ENCODE measurements around the gene ITGAV. TPM values are rescaled to one million over a fixed set of nuclear protein-coding genes. Genes with fewer than 3 reads are reported as not detected.

The ITGAV gene
- total RNA-seq, 3 donors from 2014 or later, result 107 to 125 (median 117) TPM

- peaks cover 11% of the 10 kb centered on the region for H3K36me3 ChIP-seq
- no peak overlapping the region for H3K27ac ChIP-seq
- no peak for DNase-seq (ENCODE audit: low spot score in 2 of 2)
- intact Hi-C loops (cut with DNase I; ENCODE audit: low total_unique reads), result no loop called here
- TF ChIP-seq POLR2A (IDR thresholded peaks at IDR 0.05) (no peak), CTCF (IDR thresholded peaks at IDR 0.05) (no peak), POLR2AphosphoS5 (IDR thresholded peaks at IDR 0.05) (no peak)
- H3K9me3 ChIP-seq, result no peaks in the 10 kb centered on the region
- H3K4me3 ChIP-seq, result no peak overlapping the region
- H3K27me3 ChIP-seq, result no peaks in the 10 kb centered on the region
- no peaks in the 10 kb centered on the region for H3K4me1 ChIP-seq
Measured at GRCh38 chr2:186653511-186653910, 63.7 kb downstream of the ITGAV start.

GRCh38 chr2:186659383-186659782 lies 69.5 kb downstream of the ITGAV start:
- TF ChIP-seq CTCF (IDR thresholded peaks at IDR 0.05) (no peak), POLR2A (IDR thresholded peaks at IDR 0.05) (no peak), POLR2AphosphoS5 (IDR thresholded peaks at IDR 0.05) (no peak)
- Histone ChIP-seq H3K9me3 (no peaks in the 10 kb centered on the region), H3K27me3 (no peaks in the 10 kb centered on the region), H3K4me3 (no peak overlapping the region), H3K36me3 (peaks cover 12% of the 10 kb centered on the region), H3K4me1 (no peaks in the 10 kb centered on the region), H3K27ac (no peak overlapping the region)
- intact Hi-C loops (cut with DNase I; ENCODE audit: low total_unique reads), result no loop called here
- DNase-seq (ENCODE audit: low spot score in 2 of 2), result no peak

- no peaks in the 10 kb centered on the region for H3K36me3 ChIP-seq
- no peak for DNase-seq (ENCODE audit: low spot score in 2 of 2)
- intact Hi-C loops (cut with DNase I; ENCODE audit: low total_unique reads), result no loop called here
- TF ChIP-seq POLR2AphosphoS5 (IDR thresholded peaks at IDR 0.05) (no peak), POLR2A (IDR thresholded peaks at IDR 0.05) (no peak), CTCF (IDR thresholded peaks at IDR 0.05) (no peak)
- H3K27ac ChIP-seq, result no peak overlapping the region
- no peaks in the 10 kb centered on the region for H3K4me1 ChIP-seq
- H3K9me3 ChIP-seq, result no peaks in the 10 kb centered on the region
- no peak overlapping the region for H3K4me3 ChIP-seq
- H3K27me3 ChIP-seq, result no peaks in the 10 kb centered on the region
Measured at GRCh38 chr2:186664385-186665043, 74.7 kb downstream of the ITGAV start.

- Histone ChIP-seq H3K27ac (no peak overlapping the region), H3K27me3 (no peaks in the 10 kb centered on the region), H3K4me1 (no peaks in the 10 kb centered on the region), H3K36me3 (peaks cover 7% of the 10 kb centered on the region), H3K4me3 (no peak overlapping the region), H3K9me3 (peaks cover 0 to 15% of the 10 kb centered on the region in 2 donors)
- intact Hi-C loops (cut with DNase I; ENCODE audit: low total_unique reads), result no loop called here
- DNase-seq (ENCODE audit: low spot score in 2 of 2), result no peak
- TF ChIP-seq POLR2A (IDR thresholded peaks at IDR 0.05), result no peak
- no peak for TF ChIP-seq POLR2AphosphoS5 (IDR thresholded peaks at IDR 0.05)
- no peak for TF ChIP-seq CTCF (IDR thresholded peaks at IDR 0.05)
Measured at GRCh38 chr2:186669146-186669545, 79.3 kb downstream of the ITGAV start.

GRCh38 chr2:186670831-186671230 lies 81.0 kb downstream of the ITGAV start:
- H3K4me3 ChIP-seq, result no peak overlapping the region
- peaks cover 7% of the 10 kb centered on the region for H3K36me3 ChIP-seq
- intact Hi-C loops (cut with DNase I; ENCODE audit: low total_unique reads), result no loop called here
- no peaks in the 10 kb centered on the region for H3K4me1 ChIP-seq
- TF ChIP-seq CTCF (IDR thresholded peaks at IDR 0.05) (no peak), POLR2AphosphoS5 (IDR thresholded peaks at IDR 0.05) (no peak), POLR2A (IDR thresholded peaks at IDR 0.05) (no peak)
- DNase-seq (ENCODE audit: low spot score in 2 of 2), result no peak
- H3K27ac ChIP-seq, result no peak overlapping the region
- H3K9me3 ChIP-seq, result peaks cover 0 to 15% of the 10 kb centered on the region in 2 donors
- no peaks in the 10 kb centered on the region for H3K27me3 ChIP-seq
